IMR-90 (cell line): ENCODE data around the gene PTH1R.

Source experiments
- BHLHE40 ChIP-seq: fragments of 150-350 bp; IDR thresholded peaks from 2 replicates; pipeline ENCODE4 v1.6.1; 2016; ENCODE audit warnings: mild to moderate bottlenecking, low read depth, low read length
- CEBPB ChIP-seq: IDR thresholded peaks from 2 replicates; pipeline ENCODE4 v1.6.1; 2012; ENCODE audit warnings: low read depth, low read length, improper control_type of control experiment
- CHD1 ChIP-seq: IDR thresholded peaks from 2 replicates; pipeline ENCODE4 v1.6.1; 2012; ENCODE audit warnings: low read depth, low read length, improper control_type of control experiment
- CTCF ChIP-seq: conservative IDR thresholded peaks from 2 replicates; pipeline ENCODE4 v1.5.1; 2012; ENCODE audit warnings: mild to moderate bottlenecking, low read depth, low read length, improper control_type of control experiment
- ELK1 ChIP-seq: fragments of 150-350 bp; IDR thresholded peaks from 2 replicates; pipeline ENCODE4 v1.6.1; 2016; ENCODE audit warnings: low read depth, mild to moderate bottlenecking, low read length, moderate library complexity, borderline replicate concordance
- MAFK ChIP-seq: IDR thresholded peaks from 2 replicates; pipeline ENCODE4 v1.6.1; 2012; ENCODE audit warnings: low read depth, low read length, improper control_type of control experiment
- MXI1 ChIP-seq: IDR thresholded peaks from 2 replicates; pipeline ENCODE4 v1.6.1; 2012; ENCODE audit warnings: low read depth, mild to moderate bottlenecking, low read length, moderate library complexity, borderline replicate concordance
- POLR2A ChIP-seq: IDR thresholded peaks from 2 replicates; pipeline ENCODE4 v1.6.1; 2012; ENCODE audit warnings: mild to moderate bottlenecking, low read depth, low read length
- RFX5 ChIP-seq: IDR thresholded peaks from 2 replicates; pipeline ENCODE4 v1.8.0; 2012; ENCODE audit warnings: low read depth, mild to moderate bottlenecking, low read length, moderate library complexity
- SMC3 ChIP-seq: fragments of 150-350 bp; IDR thresholded peaks from 2 replicates; pipeline ENCODE4 v1.6.1; 2016; ENCODE audit warnings: low read depth, mild to moderate bottlenecking, antibody characterized with exemption, low read length, moderate library complexity

DNA sequence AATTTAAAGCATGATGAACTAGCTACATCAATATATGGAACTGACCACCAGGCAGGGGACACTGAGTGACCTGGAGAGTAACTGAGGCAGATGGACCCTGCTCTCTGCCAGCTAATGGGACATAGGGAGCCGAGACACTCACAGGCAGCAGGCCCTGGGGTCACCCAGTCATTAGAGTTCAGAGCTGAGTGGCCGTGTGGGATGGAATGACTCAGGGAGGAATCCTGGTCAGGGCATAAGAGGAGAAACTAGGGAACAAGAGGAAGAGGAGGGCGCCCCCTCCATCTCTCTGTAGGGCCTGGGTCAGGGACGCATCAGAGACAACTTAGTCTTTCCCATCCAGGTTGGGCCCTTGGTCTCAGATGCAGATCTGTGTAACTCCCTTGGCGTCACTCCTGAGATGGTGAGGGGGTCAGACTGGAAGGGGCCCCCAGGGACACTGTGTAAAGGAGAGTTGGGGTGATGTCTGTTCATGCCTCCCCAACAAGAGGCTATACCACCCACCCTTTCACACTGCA, 59.3 kb downstream of the PTH1R start:
- TF ChIP-seq BHLHE40 (no peak), MXI1 (no peak), POLR2A (no peak), RFX5 (no peak), CTCF (no peak), SMC3 (no peak), ELK1 (no peak), MAFK (no peak), CEBPB (no peak), CHD1 (no peak)
